Measurements from ENCODE around the gene STARD13. TPM values are rescaled to one million over a fixed set of nuclear protein-coding genes. Genes with fewer than 3 reads are reported as not detected.

The STARD13 gene
- total RNA-seq, 2 experiments from 2014 or later: 0.57 TPM; not detected in 1

- Histone ChIP-seq H3K9me2 (ENCODE audit: insufficient read depth, low read length) (no peaks in the 10 kb centered on the region), H3K4me2 (ENCODE audit: low read length) (no peak overlapping the region), H3K79me2 (ENCODE audit: insufficient read depth, low read depth, low read length) (no peaks in the 10 kb centered on the region), H3K27ac (ENCODE audit: low read depth, low read length, poor library complexity, severe bottlenecking) (no peak overlapping the region), H3K4me3 (ENCODE audit: low read depth, low read length, poor library complexity, severe bottlenecking) (no peak overlapping the region), H2AFZ (ENCODE audit: low read length) (no peak overlapping the region), H4K20me1 (ENCODE audit: insufficient read depth, low read length) (no peaks in the 10 kb centered on the region), H3K9me3 (ENCODE audit: low read length) (no peaks in the 10 kb centered on the region), H3K4me1 (ENCODE audit: insufficient read depth, low read length, poor library complexity, severe bottlenecking) (no peaks in the 10 kb centered on the region), H3K36me3 (ENCODE audit: insufficient read depth, low read length) (no peaks in the 10 kb centered on the region)
- no peak for DNase-seq (ENCODE audit: low spot score)
- intact Hi-C loops (cut with micrococcal nuclease; ENCODE audit: unreplicated experiment): no loop called here
- ChIA-PET POLR2A (no interaction called here), CTCF (ENCODE audit: unreplicated experiment) (no interaction called here)
- TF ChIP-seq, protein P1, sequence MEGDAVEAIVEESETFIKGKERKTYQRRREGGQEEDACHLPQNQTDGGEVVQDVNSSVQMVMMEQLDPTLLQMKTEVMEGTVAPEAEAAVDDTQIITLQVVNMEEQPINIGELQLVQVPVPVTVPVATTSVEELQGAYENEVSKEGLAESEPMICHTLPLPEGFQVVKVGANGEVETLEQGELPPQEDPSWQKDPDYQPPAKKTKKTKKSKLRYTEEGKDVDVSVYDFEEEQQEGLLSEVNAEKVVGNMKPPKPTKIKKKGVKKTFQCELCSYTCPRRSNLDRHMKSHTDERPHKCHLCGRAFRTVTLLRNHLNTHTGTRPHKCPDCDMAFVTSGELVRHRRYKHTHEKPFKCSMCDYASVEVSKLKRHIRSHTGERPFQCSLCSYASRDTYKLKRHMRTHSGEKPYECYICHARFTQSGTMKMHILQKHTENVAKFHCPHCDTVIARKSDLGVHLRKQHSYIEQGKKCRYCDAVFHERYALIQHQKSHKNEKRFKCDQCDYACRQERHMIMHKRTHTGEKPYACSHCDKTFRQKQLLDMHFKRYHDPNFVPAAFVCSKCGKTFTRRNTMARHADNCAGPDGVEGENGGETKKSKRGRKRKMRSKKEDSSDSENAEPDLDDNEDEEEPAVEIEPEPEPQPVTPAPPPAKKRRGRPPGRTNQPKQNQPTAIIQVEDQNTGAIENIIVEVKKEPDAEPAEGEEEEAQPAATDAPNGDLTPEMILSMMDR (conservative IDR thresholded peaks at IDR 0.05; ENCODE audit: low read length): no peak
- no peak for TF ChIP-seq EZH2phosphoT487 (IDR thresholded peaks at IDR 0.05; ENCODE audit: borderline replicate concordance, low read depth, low read length)
- BruUV-seq (replicated peaks): no TSS peak
Observed at GRCh38 chr13:33318037-33318436, 32.5 kb upstream of the STARD13 start.

DNA sequence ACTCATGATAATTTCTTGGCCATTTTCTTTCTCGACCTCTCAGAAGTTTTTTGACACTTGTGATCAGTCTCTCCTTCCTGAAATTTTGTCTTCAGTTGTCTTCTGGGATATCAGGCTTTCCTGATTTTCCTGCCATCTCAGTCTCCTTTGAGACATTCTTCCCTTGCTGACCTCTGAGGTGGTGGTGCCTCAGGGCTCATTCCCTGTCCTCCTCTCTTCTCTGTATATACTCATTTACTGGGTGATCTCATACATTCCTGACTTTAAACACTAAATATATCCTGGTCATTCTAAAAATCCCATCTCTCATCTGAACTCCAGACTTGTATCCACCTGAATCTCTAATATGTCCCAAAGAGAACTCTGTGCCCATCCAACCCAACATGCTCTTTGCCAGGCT is 31.3 kb upstream of the STARD13 start:
- DNase-seq (ENCODE audit: low spot score): no peak
- no peaks in the 10 kb centered on the region for H3K36me3 ChIP-seq (ENCODE audit: insufficient read depth, low read length)
- H3K4me2 ChIP-seq (ENCODE audit: low read length): no peak overlapping the region
- H3K4me3 ChIP-seq (ENCODE audit: low read depth, low read length, poor library complexity, severe bottlenecking): no peak overlapping the region
- H3K9me3 ChIP-seq (ENCODE audit: low read length): no peaks in the 10 kb centered on the region
- POLR2A ChIA-PET: no interaction called here
- H3K79me2 ChIP-seq (ENCODE audit: insufficient read depth, low read depth, low read length): no peaks in the 10 kb centered on the region
- CTCF ChIA-PET (ENCODE audit: unreplicated experiment): no interaction called here
- BruUV-seq (replicated peaks): no TSS peak
- H4K20me1 ChIP-seq (ENCODE audit: insufficient read depth, low read length): no peaks in the 10 kb centered on the region
- no peak overlapping the region for H3K27ac ChIP-seq (ENCODE audit: low read depth, low read length, poor library complexity, severe bottlenecking)
- no peak overlapping the region for H2AFZ ChIP-seq (ENCODE audit: low read length)
- no peaks in the 10 kb centered on the region for H3K4me1 ChIP-seq (ENCODE audit: insufficient read depth, low read length, poor library complexity, severe bottlenecking)
- no peaks in the 10 kb centered on the region for H3K9me2 ChIP-seq (ENCODE audit: insufficient read depth, low read length)
- intact Hi-C loops (cut with micrococcal nuclease; ENCODE audit: unreplicated experiment): no loop called here
- TF ChIP-seq, protein P1 (conservative IDR thresholded peaks at IDR 0.05; ENCODE audit: low read length): no peak
- no peak for TF ChIP-seq EZH2phosphoT487 (IDR thresholded peaks at IDR 0.05; ENCODE audit: borderline replicate concordance, low read depth, low read length)

DNA sequence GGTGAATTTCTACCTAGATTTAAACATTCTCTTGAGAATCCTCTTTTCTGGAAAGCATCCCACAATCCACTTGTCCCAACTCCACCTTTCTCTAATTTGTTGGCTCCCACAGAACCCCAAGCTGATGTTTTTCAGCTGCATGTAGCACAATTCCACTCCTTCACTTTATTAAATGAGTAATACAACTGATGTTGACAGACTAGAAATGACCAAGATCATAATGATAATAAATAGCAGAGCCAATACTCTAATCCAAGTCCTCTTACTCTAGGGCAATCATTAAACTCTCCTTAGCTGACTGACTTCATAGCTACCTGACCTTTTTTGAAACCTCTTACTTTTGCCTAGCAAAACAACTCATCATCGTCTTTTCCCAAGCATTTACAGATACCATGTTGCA is 27.9 kb upstream of the STARD13 start:
- Histone ChIP-seq H4K20me1 (ENCODE audit: insufficient read depth, low read length) (no peaks in the 10 kb centered on the region), H3K4me3 (ENCODE audit: low read depth, low read length, poor library complexity, severe bottlenecking) (no peak overlapping the region), H3K4me2 (ENCODE audit: low read length) (no peak overlapping the region), H3K27ac (ENCODE audit: low read depth, low read length, poor library complexity, severe bottlenecking) (no peak overlapping the region), H2AFZ (ENCODE audit: low read length) (no peak overlapping the region), H3K9me2 (ENCODE audit: insufficient read depth, low read length) (no peaks in the 10 kb centered on the region), H3K4me1 (ENCODE audit: insufficient read depth, low read length, poor library complexity, severe bottlenecking) (no peaks in the 10 kb centered on the region), H3K36me3 (ENCODE audit: insufficient read depth, low read length) (no peaks in the 10 kb centered on the region), H3K9me3 (ENCODE audit: low read length) (no peaks in the 10 kb centered on the region), H3K79me2 (ENCODE audit: insufficient read depth, low read depth, low read length) (no peaks in the 10 kb centered on the region)
- DNase-seq (ENCODE audit: low spot score): no peak
- intact Hi-C loops (cut with micrococcal nuclease; ENCODE audit: unreplicated experiment): no loop called here
- ChIA-PET POLR2A (no interaction called here), CTCF (ENCODE audit: unreplicated experiment) (no interaction called here)
- BruUV-seq (replicated peaks): no TSS peak
- no peak for TF ChIP-seq EZH2phosphoT487 (IDR thresholded peaks at IDR 0.05; ENCODE audit: borderline replicate concordance, low read depth, low read length)
- TF ChIP-seq, protein P1 (conservative IDR thresholded peaks at IDR 0.05; ENCODE audit: low read length): no peak

All from OCI-LY7 (cell line).